NOMO-1 treated with dmso at 0.1 percent for 144 hours (cell line): ENCODE data around the gene OTOGL.
"Not testable (repeated sequence)": the region's sequence is repeated elsewhere in the genome, so short reads cannot be mapped to it uniquely, and the experiment has no call there.

Experiments used
- DNase-seq: peaks from one replicate; lab custom pipeline; 2025; ENCODE audit not compliant: unreplicated experiment; lab: John Stamatoyannopoulos, UW

Gene OTOGL

GRCh38 chr12:80219345-80219744, 120.0 kb downstream of the OTOGL start:
- no peak for DNase-seq

DNA sequence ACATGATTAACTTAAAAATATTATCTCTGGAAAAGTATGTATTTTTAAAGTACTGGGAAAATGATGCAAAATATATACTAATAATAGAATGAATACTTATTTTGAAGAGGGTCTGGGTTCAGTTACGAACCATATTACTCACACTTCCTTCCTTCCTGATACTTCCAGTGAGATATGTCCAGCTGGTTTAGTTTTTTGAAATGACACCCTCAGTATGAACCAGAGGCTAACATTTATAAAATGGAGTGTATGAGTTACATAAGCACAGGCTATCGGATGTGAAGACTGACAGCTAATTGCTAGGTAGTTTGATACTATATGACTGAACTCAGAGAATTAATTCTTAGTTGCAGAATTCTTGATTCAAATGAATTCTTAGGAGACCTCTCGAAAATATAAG, 122.9 kb downstream of the OTOGL start:
- DNase-seq: no peak

GRCh38 chr12:80226576-80226975, 127.2 kb downstream of the OTOGL start:
- DNase-seq: no peak

GRCh38 chr12:80227904-80228303, 128.6 kb downstream of the OTOGL start:
- not testable (repeated sequence) for DNase-seq

DNA sequence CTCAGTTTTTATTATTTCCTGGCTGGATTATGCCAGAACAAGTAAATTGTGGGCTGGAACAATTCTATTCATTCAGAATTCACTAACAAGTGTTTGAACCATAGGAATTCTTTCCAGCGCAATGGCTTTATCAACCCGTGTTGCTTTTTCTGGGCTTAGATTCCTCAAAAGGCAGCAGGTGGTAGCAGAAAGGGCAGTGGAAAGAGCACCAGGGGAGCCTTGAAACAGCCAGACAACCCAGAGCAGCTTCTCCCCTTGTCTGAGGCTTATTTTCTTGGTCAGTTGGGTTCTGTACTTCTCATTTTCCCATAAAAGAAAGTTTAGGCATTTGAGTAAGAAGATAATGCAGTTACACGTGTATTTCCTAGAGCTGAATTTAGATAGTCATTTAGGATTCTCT, 130.7 kb downstream of the OTOGL start:
- DNase-seq: no peak

DNA sequence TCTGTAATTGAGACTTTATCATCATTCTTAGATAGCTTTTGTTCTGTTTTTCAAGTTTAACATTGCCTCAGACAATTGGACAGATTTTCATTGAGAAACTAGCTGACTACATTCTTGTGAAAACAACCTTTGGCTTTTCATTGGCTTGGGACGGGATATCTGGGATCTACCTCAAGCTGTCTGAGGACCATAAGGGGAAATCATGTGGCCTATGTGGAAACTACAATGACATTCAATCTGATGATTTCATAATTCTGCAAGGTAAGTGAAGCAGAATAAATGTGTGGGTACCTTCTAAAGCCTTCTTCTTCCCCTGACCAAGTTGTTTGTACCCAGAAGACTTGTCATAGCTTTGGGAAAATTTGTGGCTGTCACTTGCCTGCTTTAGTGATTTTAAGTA, 133.5 kb downstream of the OTOGL start:
- no peak for DNase-seq

GRCh38 chr12:80233926-80234325, 134.6 kb downstream of the OTOGL start:
- DNase-seq: no peak

GRCh38 chr12:80234667-80235066, 135.3 kb downstream of the OTOGL start:
- no peak for DNase-seq

DNA sequence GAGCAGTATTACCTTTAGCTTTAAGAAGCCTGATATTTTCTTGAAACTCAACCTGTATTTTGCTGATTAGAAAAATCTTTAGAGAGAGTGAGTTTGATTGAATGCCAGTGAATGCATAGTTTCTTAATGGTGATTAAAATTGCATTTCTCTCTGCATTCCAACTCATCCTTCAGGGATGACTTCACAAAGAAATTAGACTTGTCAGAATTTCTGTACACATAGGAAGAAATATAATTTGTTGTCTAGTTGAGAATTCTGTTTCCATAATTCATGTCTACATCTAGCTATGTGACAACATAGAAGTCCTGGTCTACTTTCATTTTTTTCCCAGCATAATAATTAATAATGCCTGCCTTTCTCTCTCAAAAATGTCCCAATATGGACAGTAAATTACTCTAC, 136.6 kb downstream of the OTOGL start:
- DNase-seq: no peak

DNA sequence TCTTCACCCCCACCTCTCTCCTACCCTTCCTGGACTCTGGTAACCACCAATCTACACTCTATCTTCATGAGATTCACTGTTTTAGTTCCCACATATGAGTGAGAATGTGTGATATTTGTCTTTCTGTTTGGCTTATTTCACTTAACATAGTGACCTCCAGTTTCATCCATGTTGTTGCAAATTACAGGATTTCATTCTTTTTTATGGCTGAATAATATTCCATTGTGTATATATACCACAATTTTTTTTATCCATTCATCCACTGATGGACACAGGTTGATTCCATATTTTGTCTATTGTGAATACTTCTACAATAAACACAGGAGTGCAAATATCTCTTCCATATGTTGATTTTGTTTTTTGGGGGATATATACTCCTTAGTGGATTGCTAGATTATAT, 140.5 kb downstream of the OTOGL start:
- DNase-seq: no peak

DNA sequence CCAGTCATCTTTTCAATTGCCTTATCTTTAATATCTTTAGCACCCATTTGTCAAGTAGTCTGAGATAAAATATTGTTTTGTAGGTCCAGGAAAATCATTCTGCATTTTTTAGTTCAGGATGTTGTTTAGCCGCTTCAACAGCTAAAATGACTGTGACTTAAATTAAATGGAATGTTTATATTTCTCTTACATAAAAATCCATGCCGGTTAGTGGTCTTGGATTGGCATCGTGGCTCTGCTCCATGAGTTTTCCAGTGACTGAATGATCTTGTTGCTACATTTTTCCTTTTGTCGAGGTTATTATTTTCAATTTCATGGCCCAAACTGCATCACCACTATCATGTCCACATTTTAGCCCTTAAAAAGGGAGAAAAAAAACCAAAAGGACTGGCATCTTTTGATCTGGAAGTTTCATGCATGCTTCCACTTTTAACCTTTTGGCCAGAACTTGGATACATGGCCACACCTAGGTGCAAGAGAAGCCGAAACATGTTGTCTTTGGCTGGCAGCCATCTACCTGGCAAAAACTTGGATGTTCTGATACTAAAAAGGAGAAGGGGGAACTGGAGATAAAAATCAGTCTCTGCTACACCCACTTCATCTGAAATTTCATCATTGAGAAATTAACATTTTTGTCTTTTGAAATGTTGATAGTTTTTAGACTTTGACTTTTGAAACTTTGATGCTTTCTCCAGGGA, 142.4 kb downstream of the OTOGL start:
- no peak for DNase-seq

DNA sequence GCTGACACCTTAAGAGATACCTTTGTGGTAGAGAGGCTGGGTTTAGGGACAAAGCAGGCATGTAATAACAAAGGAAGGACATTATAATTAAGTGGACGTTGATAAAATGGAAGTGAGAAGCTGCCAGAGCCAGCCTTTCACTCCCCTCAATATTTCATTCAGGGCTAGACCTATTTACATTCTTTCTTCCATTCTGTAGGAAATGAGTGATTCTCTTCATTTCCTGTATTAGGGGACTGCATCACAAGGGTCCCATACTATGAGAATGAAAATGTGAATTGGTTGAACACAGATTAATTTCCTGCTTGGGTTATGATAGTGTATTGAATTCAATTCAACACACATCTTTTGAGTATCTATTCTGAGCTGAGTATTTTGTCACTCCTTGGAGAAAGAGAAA, 143.0 kb downstream of the OTOGL start:
- DNase-seq: no peak

DNA sequence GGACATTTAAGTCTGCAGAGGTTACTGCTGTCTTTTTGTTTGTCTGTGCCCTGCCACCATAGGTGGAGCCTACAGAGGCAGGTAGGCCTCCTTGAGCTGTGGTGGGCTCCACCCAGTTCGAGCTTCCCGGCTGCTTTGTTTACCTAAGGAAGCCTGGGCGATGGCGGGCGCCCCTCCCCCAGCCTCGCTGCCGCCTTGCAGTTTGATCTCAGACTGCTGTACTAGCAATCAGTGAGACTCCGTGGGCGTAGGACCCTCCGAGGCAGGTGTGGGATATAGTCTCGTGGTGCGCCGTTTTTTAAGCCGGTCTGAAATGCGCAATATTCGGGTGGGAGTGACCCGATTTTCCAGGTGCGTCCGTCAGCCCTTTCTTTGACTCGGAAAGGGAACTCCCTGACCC, 150.2 kb downstream of the OTOGL start:
- not testable (repeated sequence) for DNase-seq

- no peak for DNase-seq
These were observed 158.6 kb downstream of the OTOGL start for GRCh38 chr12:80257920-80258319.

DNA sequence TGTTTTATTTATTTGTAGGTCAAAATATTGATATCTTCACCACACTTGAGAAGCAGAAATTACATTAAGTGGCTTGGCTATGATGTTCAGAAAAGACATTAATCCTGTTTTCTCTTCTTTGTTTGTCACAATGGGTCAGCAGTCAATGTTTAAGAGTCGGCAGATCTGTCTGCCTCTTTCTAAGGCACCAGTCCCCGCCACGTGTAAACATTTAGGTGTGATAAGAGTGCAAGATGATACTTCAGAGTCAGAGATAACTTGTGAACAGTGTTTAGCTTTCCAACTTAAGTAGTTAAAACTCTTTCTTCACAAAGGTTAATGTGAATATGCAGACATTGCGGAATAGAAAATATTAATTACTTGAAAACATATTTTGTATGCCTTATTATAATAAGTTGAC, 160.9 kb downstream of the OTOGL start:
- no peak for DNase-seq

GRCh38 chr12:80261403-80261802, 162.1 kb downstream of the OTOGL start:
- no peak for DNase-seq

DNA sequence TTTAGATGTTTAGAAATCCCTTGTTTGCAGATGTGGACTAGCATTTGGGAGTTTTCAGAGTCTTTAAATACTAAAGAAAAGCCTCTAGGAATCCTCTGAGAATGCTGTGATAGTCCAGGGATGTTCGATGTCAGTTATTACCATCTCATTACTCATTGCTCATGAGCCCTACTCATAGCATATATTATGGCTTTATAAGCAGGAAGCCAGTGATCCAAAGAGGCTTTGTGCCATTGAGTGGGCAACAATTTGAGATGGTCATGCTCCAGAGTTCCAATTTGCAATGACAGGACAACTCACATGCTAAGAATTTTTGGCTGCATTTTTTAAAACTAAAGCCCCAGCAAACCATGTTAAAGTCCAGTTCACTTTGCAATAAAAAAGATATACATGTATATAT, 163.0 kb downstream of the OTOGL start:
- no peak for DNase-seq

DNA sequence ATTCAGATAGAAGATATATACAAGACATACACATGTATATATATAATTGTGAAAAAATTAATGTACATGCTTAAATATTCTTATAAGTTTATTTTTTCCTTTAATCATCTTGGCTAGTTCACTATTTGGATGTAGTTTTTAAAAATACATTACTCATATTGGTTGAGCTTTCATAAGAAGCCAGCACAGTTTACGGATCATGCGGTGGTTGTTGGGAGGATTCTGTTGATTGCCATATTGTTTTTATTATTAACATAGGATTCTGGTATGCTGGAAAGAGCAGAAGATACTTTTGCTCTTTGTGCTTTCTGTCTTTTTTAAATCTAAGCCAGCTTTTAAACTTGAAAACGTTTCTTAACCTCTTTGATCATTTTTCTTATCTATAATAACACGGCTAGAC, 163.4 kb downstream of the OTOGL start:
- no peak for DNase-seq

DNA sequence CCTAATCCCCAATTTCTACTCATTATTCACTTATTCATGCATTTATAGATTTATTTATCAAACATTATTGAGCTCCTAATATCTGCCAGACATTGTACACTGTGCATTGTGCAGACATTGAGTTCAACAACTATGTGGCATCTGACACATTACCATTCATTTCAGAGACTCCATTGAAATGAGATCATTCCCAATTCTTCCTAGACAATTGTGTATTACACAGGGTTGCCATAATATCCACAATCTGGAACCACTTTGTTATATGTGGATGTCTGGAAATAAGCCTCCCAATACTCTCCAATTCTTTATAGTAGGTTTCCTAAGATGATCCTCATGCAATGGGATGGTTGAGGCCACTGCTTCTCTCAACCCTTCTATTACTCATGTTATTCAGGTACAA, 165.0 kb downstream of the OTOGL start:
- no peak for DNase-seq

DNA sequence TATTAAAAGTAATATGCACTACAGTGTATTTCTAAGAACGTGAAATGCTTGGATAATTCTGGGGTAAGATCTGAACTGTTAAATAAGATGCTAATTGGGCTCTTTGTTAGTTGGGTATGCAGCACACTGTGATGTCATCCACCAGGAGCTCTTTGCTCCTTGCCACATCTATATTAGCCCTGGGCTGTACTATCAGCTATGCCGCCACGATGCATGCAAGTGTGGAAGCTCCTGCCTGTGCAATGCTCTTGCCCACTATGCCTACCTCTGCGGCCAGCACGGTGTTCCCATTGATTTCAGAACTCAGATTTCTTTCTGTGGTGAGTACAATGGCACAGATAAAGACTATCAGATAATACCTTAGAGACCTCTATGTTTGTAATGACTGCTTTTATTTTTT, 165.6 kb downstream of the OTOGL start:
- DNase-seq: no peak

DNA sequence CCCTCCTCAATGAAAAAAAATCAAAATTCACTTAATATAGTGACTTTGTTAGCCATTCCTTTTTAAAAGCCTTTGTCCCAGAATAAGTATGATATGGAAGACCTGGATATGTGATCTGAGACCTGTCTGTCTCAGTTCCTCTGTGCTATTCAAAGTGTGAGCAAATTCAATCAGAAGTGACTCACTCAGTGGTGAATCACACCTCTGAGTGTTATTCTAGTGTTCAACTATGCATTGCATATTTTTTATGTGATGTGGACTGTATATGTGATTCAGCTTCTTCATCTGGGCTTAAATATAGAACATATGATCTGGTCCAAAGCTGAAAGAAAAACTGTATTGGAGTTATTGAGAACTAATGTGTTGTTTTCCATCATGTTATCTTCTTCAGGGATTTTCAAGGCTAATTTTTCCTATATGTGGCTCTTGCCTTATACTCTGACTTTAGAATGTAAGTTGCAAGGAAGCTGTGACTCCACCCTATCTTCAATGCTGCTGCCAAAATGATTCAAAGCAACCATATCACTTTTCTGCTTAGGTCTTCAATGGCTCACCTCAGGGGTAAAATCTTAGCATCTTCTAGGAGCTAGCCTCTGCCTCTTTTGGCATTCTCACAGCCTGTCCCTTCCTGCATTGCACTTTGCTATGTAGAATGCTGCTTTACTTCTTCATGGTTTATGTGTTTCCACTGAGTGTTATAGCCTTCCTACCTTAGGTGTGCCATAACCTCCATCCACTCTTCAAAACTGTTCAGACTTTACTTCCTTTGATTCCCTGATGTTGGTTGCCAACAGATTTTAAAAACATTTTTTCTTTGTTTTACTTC, 169.8 kb downstream of the OTOGL start:
- DNase-seq: no peak

GRCh38 chr12:80269803-80270552, 170.6 kb downstream of the OTOGL start:
- no peak for DNase-seq
